Activated T-cell treated with anti-CD3 and anti-CD28 coated beads, Interleukin-2, amount 50 U/mL, for 1 hour (primary cell): ENCODE measurements around the gene STARD8.
"Not testable (repeated sequence)": the region's sequence is repeated elsewhere in the genome, so short reads cannot be mapped to it uniquely, and the experiment has no call there.

ENCODE experiments used
- DNase-seq: peaks from one replicate; pipeline ENCODE4 v3.0.0-alpha.2; 2020

Gene STARD8

DNA sequence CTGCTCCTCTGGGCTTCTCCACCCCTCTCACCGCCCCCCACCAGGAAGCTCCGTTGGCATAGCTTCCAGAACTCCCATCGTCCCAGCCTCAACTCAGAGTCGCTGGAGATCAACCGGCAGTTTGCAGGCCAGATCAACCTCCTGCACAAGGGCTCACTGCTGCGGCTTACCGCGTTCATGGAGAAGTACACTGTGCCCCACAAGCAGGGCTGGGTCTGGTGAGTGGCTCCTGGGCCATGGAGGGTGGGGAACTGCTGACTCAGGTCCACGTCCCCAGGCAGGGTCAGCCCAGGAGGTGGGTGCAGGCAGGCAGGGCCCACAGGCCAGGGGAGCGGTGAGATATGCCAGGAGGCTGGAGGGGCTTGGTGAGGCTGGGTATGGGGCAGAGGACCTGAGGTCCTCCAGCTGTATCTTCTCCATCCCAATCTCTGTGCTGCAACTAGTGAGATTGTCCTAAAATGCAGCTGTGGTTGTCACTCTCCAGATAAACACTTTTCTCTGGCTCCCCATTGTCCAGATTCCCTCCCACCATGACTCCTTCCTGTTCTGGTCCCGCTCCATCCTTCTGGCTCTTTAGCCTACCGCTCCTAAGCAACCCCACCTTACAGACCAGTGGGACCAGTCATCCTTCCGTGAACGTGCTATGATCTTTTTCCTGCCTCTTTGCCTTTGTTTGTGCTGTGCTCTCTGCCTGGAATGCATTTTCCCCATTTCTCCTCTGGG is 71.9 kb downstream of the STARD8 start:
- DNase-seq: no peak

DNA sequence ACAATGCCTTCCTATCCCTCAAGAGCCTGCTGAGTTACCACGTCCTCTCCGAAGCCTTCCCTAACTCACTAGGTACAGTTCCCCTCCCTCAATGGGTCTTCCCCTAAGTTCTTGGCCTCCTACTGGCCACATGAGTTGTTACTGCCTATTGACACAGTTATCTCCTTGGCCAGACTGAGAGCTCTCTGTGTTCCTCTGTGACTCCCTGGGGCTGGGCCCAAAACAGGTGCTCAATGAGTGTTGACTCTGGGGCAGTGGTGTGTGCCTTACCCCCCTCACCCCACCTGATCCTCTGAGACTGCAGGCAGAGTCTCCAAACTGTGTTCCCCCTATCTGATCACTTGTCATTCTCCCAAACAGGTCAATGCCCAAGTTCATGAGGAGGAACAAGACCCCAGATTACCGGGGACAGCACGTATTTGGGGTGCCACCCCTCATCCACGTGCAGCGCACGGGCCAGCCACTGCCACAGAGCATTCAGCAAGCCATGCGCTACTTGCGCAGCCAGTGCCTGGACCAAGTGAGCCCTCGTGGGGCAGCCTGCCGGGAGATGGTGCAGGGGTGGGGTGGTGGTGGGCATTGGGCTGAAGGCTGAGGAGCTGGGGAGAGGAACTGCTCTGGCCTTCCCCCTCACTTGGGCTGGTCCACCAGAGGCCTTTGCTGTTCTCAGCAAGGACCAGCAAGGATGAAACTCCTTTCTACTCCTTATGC is 72.6 kb downstream of the STARD8 start:
- no peak for DNase-seq

- DNase-seq: no peak
Observed at GRCh38 chrX:68720851-68721250, 73.4 kb downstream of the STARD8 start.

- no peak for DNase-seq
Observed at GRCh38 chrX:68721546-68721945, 74.1 kb downstream of the STARD8 start.

DNA sequence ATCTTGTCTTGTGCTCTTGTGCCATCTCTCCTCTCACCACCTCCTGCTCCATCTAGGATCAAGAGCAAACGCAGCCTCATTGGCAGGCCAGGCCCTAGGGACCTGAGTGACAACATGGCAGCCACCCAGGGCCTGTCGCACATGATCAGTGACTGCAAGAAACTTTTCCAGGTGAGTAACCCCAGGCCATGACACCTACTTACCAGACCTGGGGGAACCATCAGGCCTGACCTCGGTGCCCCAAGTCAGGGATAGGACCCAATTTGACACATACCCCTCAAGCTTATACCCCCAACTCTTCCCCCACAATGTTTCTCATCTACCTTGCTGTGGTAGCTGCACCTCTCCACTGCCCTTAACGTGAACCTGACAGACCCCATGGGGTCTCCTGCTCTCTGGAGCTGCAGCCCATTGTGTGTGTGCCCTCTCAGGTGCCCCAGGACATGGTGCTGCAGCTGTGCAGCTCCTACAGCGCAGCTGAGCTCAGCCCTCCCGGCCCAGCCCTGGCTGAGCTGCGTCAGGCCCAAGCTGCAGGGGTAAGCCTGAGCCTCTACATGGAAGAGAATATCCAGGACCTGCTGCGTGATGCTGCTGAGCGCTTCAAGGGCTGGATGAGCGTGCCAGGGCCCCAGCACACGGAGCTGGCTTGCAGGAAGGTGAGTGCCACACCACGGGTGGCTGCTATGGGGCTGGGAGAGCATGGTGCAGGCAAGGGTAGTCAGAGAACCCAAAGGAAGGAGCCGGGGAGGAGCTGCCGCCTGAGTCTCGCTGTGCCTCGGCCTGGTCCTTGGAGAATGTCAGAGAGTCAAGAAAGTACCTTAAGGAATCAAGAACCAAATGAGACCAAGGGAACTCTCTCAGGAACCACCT is 74.8 kb downstream of the STARD8 start:
- DNase-seq: no peak

GRCh38 chrX:68723491-68724155 is 76.2 kb downstream of the STARD8 start:
- DNase-seq: no peak

GRCh38 chrX:68724531-68725020 is 77.1 kb downstream of the STARD8 start:
- DNase-seq: no peak

DNA sequence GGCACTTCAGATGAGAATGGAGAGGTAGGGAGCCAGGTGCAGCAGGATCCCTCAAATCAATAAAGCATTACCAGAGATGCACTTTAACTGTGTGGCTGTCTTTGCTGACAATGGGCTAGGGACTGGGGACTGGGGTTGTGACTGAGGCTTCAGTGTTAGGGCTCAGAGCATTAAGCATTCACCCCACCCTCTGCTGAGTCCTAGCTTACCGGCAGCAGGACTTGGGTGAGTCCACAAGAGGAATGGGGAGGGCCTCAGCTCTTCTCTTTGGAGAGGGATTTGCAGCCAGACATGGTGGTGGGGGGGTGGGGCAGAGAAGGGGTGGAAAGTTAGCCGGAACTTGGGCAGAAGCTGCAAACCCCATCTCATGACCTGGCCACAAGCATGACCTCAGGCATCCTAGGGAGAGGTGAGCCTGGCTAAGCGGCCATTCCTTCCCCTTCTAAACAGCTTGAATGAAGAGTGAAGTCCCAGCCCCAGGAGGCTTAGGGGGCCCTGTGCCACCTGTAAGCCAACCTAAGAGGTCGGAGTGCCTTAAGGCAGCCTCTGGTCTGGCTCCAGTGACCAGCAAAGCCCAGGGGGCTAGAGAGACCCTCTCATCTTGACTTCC is 78.4 kb downstream of the STARD8 start:
- DNase-seq: no peak

GRCh38 chrX:68726366-68726765 is 78.9 kb downstream of the STARD8 start:
- no peak for DNase-seq

- no peak for DNase-seq
Observed at GRCh38 chrX:68727696-68728095, 80.2 kb downstream of the STARD8 start.

GRCh38 chrX:68728186-68728585 is 80.7 kb downstream of the STARD8 start:
- no peak for DNase-seq

- DNase-seq: no peak
Observed at GRCh38 chrX:68731254-68731653, 83.8 kb downstream of the STARD8 start.

- DNase-seq: peak; percentile 64
Observed at GRCh38 chrX:68732906-68733493, 85.5 kb downstream of the STARD8 start.

DNA sequence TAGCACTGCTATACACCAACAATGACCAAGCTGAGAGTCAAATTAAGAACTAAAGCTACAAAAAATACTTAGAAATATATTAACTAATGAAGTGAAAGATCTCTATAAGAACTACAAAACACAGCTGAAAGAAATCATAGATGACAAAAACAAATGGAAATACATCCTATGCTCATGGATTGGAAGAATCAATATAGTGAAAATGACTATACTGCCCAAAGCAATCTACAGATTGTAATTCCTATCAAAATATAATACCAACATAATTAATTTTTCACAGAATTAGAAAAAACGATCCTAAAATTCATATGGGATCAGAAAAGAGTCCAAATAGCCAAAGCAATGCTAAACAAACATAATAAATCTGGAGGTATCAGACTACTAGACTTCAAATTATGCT is 87.8 kb downstream of the STARD8 start:
- no peak for DNase-seq

DNA sequence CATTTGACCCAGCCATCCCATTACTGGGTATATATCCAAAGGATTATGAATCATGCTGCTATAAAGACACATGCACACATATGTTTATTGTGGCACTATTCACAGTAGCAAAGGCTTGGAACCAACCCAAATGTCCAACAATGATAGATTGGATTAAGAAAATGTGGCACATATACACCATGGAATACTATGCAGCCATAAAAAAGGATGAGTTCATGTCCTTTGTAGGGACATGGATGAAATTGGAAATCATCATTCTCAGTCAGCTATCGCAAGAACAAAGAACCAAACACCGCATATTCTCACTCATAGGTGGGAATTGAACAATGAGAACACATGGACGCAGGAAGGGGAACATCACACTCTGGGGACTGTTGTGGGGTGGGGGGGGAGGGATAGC is 94.4 kb downstream of the STARD8 start:
- not testable (repeated sequence) for DNase-seq

DNA sequence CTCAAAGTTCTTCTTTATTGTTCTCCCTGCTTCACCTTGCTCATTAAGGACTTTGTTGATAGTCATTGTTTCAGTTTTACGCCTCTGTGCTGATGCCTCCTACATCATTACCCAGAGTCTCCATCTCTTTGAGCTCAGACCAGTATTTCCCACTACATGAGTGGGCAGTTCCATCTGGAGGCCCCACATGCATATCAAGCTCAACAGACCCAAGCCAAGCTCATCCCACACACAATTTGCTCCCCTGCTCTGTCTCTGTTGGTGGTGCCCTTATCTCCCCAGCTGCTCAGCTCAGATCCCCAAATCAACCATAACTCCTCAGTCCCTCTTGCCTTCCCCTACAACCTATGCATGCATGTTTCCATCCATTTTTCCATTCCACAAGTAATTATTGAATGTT is 96.3 kb downstream of the STARD8 start:
- no peak for DNase-seq

DNA sequence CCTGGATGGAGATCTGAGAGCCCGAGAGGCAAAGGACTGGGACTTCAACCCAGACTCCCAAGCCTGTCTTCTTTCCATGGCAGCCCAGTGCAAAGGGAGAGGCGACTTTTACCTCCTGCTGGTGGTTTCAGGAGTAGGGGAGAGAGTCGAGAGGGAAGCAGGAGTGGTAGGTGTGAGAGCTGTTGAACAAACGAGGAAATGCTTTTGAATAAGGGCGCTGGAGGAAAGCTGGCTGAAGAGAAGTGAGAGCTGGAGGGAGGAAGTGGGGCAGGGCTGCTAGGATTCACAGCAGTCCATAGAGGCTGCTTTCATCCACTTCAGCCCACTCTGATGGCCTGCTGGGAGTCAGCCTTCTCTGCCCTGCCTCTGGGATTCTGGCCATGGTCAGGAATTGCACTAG is 99.5 kb downstream of the STARD8 start:
- no peak for DNase-seq

GRCh38 chrX:68748030-68748429 is 100.6 kb downstream of the STARD8 start:
- DNase-seq: no peak

- DNase-seq: no peak
Observed at GRCh38 chrX:68749426-68749825, 102.0 kb downstream of the STARD8 start.

DNA sequence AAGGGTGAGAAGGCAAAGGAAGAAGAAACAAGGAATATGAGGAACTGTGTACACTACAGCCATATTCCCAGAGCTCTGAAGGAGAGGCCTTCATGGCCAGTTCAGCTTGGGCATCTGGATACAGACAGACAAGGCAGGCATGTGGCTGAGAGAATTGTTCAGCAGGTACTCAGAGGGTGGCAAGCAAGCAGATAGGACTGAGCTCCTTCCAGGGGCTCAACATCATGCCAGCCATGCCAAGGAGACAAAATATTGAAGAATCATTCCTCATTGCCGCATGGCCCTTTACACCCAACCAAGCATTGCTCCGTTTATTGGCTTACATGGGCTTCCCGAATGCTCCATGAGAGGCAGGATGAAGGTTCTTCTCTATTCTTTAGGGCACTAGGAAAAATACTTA is 102.8 kb downstream of the STARD8 start:
- no peak for DNase-seq

GRCh38 chrX:68751372-68751771 is 103.9 kb downstream of the STARD8 start:
- DNase-seq: no peak

GRCh38 chrX:68753218-68753617 is 105.8 kb downstream of the STARD8 start:
- no peak for DNase-seq
